Activated CD4-positive, alpha-beta T cell treated with anti-CD3 and anti-CD28 coated beads, Interleukin-2, Interleukin-4, amounts not matched to agents 100 ng/mL and 50 ng/mL, durations not matched to agents 16 hours and 8 hours (primary cell): ENCODE measurements around the gene COL12A1.
A peak's percentile ranks its signal among the peaks of the same experiment; 100 is the strongest.

ENCODE experiments used
- DNase-seq: peaks from one replicate; pipeline ENCODE4 v3.0.0-alpha.2; 2020; ENCODE audit warnings: low spot score

COL12A1 gene

DNA sequence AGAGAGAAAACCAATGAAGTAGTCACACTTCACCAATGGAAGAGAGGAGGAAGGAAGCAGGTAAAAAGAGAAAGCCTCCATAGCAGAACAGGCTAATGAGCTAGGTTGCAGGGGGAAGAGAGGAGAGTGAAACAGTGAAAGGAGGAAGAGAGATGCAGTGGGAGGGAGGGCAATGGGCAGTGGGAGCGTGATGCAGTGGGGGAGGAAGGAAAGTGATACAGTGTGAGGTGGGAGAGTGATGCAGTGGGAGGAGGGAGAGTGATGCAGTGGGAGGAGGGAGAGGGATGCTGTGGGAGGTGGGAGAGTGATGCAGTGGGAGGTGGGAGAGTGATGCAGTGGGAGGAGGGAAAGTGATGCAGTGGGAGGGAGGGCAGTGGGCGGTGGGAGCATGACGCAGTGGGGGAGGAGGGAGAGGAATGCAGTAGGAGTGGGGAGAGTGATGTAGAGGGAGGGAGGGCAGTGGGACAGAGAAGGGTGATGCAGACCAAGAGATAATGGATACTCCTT is 29.7 kb downstream of the COL12A1 start:
- no peak for DNase-seq

DNA sequence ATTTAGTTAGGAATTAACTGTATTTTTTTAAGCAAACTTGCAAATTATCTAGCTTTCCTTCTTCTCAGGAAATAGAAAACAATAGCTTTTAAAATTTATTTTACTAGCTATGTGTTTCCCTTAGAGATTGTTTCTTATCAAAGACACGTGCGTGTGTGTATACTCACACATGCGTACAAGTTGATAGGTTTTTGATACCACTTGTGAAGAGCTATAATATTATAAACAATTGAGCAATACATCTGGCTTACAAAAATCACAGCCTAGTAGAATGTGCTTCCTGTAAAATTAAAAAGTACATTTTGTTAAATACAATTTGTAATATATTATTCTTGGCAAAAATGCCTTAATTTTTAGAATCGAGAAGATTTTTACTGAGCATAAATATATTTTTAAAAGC is 33.9 kb downstream of the COL12A1 start:
- DNase-seq, result no peak

DNA sequence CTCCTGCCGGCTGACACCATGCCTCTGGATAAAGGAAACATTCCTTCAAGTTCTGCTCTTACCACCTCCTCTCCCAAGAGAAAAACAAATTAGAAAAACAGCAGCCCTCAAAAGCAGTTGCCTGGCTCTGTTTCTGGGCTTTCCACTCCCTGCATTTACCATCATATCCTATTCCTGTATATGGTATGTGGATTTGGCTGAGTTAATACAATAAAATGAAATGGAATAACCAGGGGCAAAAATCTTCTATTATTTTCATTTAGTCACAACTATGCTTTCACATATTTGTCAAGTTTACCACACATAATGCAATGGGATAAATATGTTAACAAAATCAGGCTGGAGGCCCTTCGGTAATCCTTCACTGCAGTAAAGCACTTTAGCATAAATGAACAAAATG is 34.3 kb downstream of the COL12A1 start:
- DNase-seq, result no peak

DNA sequence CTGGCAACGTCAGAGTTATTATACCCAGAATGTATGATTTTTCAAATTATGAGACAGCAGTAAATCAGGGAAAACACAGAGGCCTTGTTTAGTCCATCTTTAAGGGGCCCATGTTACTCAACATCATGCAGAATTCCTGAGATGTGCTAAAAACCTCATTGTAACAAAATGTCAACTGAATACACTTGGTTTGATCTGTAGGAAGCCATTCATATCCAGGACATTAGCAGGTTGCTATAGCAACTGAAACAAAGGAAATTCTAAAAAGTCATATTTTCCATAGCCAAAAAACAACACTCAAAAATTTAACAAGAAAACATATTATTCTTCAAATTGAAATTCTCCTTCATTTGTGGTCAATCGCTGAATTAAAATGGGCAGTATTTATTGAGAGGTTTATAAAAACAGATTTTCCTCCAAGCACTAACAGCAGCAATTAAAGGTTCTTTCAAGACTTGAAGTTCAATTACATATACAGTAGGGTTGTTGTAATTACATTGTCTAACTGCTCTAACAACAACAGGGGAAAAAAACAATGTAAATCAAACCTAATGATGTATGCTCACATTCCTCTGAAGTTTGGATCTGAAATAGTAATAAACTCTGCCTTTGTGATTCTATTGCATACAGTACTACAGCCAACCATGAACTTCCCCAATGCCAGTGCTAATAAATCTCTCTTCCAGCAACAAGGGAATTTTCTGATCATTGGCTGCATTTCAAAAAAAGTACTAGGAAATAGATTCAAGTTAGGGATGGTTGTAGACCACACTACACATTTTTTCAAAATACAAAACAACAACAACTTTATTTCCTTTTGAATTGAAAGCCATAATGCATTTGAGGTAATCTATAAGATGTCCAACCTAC is 34.9 kb downstream of the COL12A1 start:
- DNase-seq, result no peak

DNA sequence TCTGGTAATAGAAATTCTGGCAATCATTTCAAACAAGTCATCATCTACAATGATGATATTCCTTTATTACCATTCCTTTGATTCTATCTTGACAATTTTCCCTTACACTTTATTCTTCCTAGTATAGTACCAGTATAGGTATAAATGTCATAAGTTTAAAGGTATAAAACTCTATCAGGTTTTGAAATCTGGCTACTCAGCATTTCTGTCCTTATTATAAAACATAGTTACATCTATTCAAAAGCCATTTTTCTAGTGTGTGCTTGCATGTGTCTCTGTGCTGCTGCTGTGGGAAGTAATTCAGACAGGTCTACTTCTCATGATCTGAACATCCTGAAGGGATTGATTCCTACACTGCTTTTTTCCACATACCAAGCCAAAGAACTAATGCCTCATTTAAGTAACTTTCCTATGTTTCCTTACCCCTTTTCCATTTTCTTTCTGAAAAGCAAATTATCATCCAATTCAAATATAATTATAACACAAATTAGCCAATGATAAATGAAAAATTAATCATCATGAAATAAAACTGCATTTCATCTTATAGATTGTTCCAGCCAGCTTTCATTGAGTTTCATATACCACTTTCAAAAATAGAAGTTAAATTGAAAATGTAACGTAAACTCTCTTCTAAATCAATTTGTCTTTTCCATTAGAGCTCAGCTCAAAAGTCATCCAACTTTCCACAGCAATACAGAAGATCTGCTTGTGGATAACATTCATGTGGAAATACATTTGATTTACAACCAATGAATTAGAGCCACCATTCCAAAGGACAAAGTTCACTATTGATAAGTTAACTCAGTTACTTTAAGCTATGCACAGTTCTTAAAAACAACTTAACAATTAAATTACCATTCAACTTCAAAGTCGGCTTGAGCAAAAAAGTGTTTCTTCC is 35.9 kb downstream of the COL12A1 start:
- no peak for DNase-seq

DNA sequence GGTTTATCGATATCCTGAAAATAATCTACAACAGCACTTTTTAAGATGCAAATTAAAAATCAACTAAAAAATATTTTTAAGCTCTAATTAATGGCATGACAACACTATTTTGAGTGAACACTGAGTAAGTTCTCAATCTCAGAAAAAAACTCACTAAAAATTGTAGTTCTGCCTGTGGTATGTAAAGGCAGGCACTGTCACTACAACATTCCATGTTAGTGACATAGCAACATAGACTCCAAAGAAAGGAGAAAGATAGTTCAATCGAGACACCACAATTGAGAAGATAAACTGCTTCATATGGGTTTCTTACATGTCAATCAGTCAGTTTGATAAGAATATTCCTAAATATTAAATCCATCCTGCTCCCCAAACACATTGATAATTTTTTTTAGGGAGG is 38.0 kb downstream of the COL12A1 start:
- no peak for DNase-seq

DNA sequence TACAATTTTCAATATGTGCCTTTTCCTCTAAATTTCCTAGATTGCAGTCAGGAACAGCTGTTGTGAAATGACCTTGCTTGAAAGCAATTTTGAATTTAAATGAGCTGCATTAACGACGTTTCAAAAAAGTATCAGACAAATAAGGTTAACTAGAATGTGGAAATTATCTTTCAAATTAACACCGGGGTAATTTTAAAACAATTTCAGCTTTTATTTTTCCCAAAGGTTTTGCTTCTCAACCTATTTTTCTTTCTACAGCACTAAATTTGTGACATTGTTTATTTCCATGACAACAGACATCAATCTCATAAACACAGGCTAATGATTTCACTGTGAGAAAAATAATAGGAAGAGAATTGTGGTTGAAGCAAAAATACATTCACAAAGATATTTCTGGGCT is 38.5 kb downstream of the COL12A1 start:
- DNase-seq, result no peak

DNA sequence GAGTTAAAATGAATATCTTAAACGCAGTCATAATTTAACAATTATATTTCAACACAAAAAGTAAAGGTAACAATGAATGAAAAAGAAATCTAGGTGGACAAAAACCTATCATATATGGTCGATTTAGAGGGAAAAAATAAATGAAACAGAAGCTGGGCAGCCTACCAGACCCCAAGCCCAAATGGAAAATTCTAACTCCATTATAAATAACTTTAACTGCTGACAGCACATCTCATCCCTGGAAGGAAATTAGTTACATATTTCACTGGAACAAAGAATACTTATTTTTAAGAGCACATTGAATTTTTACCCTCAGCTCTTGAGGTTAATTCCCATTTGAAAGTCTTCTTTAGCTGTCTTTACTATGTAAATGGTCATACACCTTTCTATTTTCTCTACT is 39.1 kb downstream of the COL12A1 start:
- DNase-seq, result no peak

DNA sequence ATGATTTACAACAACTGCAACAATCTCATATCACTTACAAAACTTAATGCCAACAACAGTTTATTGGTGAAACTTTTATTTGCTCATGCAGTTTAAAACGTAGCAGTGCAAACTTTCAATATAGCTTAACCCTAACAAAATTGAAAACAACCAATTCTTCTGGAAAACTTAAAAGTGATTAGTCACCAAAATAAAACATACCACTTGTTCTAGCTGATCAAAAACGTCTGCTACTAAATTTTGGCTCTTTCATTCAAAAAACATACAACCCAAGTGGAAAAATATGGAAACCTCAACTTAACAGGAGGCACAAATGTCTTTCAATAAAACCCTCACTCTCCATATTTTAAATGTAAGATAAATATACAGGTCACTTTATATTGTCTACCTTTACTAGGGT is 39.6 kb downstream of the COL12A1 start:
- DNase-seq, result no peak

DNA sequence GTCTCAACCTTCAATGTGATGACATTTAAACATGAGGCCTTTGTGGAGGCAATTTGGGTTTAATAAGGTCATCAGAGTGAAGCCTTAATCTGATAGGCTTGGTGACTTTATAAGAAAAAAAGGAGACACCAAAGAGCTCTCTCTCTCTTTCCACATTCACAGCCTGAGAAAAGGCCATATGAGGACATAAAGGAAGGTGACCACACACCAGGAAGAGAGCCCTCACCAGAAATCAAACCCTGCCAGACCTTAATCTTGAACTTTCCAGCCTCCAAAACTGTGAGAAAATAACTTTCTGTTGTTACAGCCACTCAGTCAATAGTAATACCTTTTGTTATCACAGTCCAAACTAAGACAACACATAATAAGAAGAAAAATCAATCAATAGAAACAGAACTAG is 47.7 kb downstream of the COL12A1 start:
- DNase-seq, result no peak

DNA sequence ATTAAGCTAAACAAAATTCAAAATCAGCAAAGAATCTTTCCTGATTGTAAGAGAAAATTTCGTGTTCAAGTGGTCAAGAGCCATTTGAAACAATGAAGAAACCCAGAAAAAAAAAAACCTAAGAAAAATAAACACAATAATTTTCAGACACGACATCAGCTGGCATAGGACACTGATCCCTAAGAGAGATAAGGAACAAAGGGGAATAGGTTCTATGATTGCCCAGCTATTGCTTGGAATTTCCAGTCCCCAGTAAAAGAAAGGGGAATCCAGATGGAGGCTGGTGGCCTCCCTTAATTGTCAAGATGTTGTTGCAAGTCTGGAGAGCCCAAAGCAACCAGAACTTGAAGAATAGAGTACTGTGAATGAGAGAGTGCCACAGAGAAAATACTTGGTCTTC is 48.5 kb downstream of the COL12A1 start:
- DNase-seq, result no peak

DNA sequence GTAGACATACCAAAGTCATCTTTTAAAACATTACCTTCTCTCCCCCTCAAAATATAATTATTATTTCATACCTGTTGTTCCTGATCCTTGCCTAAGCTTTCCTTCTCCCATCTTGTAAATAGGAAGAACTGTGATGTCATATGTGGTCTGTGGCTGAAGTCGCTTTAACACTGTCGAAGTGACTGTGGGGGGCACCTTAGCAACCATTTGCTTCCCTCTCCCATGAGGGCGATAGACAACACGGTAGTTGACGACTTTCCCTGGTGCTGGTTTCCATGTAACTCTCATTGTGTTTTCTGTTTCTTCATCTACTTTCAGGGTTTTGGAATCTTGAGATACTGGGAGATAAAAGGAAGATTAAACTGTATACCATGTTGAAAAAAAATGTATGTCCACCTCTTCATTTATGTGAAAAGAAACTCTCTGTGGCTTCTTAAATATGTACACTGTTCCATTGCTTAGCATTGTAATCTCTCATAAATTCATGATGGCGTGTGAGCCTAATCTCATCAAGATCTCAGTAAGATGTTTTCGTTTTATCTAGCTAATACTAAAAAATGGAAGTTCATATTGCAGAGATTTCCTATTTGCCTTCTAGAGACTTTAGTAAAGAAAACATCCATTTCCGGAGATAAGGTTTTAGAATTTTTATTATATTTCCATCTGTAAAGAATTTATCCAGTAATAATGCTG is 49.5 kb downstream of the COL12A1 start:
- no peak for DNase-seq

DNA sequence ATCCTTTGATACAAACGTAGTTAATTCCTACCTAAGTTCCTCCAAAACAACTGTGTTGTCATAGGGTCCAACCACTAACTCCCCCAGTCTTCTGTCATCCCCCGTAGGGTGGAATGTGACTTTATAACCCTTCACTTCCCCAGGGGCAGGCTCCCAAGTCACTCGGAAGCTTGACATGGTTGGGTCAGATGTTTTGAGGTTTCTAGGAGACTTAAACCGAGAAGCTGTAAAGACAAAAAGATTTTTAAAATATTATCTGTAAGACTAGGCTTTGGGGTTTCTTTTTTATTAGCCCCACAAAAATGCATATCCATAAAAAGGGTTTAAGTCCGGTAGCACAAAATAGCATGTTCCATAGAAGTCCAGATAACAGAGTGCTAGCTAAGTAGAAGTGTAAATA is 50.2 kb downstream of the COL12A1 start:
- DNase-seq, result no peak

DNA sequence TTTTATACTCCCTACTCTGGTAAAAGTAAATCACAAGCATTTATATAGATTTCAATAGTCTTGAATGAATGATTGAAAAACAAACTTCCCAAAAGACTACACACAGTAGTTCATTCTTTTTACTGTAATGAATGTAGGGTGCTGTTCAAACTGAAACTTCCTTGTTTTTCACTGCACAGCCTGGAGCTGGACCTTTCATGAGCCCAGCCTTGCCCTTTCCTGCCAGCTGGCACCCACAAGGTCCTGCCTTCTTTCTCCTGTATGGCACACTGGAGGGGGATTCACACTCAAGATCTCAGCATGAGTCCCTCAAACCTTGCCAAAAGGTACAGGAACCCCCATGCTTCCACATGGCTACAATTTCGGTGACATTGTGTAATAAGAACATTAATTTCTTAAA is 50.9 kb downstream of the COL12A1 start:
- DNase-seq, result no peak

DNA sequence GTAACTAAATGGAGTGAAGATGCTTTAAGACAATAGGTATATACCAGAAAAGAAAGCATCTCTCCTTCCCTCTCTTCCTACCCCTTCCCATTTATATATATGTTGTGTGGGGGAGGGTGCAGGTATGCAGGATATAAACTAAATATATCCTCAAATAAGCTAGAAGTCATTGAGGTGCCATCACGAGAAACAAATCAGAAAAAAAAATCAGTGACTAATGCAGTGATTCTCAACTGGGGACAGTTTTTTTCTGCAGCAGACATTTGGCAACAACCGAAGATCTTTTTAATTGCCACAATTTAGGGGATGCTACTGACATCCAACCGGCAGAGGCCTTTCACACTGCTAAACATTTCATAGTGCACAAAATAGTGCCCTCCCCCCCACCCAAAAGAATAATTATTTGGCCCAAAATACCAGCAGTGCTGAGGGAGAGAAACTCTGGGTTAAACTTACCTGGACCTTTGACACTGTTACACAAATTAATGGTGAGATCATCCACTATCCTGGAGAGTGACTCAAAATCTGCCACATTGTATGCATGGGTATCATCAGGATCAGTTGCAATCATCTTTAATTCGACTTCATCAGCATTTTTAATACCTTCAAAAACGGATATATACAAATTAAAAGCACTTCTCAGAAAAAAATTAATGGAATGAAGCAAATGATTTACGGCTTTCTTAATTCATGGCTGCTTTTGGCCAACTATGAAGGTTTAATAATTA is 55.0 kb downstream of the COL12A1 start:
- DNase-seq, result no peak

DNA sequence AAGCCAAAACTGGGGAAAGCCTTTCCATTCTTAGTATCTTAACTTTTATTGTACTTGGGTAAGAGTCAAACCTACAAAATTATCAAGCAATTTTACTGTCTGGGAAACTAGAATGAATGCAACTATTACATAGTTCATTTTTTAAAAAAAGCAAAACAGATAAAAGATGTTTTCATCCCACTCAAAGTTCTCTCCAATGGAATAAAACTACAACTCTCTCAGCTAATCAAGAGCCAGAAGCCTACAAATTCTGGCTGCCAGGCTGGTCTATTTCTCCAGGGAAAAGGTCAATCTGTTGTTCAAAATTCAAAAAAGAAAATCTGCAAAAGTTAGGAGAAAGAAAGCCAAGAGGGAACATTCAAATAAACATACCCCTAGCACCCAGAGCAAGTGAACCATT is 56.2 kb downstream of the COL12A1 start:
- DNase-seq, result no peak

DNA sequence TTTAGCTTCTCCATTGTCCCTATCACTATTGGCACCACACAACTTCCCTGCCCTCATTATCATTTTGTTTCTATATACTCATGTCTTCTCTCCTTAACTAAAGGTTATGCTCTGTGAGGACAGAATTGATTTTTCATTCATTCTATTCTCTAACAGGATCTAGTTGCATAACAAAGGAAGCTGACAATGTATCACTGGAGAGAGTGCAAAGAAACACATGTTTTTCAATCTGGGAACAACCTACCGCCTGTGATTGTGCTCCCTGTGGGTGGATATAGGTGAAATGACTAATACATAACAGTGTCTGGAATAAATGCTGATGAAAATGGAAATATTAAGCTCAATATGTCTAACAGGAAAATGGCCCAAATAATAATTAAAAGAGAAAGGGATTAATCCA is 56.6 kb downstream of the COL12A1 start:
- DNase-seq, result no peak

DNA sequence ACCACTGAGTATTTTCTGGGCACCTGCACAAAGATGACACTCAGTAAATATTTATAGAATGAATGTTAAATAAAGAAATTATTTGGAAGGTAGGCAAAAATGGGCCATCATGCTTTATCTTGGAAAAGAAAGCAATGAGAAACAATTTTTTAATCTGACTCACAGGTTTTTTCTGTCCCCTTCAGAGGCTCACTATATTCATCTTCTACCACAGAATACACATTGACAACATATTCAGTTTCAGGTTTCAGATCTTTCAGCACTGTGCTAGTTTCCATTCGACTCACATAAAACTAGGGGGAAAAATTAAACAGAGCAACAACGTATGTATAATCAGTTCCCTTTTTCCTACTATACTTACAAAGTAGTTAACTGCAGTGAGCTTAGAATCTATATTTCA is 58.3 kb downstream of the COL12A1 start:
- DNase-seq, result peak; percentile 40

DNA sequence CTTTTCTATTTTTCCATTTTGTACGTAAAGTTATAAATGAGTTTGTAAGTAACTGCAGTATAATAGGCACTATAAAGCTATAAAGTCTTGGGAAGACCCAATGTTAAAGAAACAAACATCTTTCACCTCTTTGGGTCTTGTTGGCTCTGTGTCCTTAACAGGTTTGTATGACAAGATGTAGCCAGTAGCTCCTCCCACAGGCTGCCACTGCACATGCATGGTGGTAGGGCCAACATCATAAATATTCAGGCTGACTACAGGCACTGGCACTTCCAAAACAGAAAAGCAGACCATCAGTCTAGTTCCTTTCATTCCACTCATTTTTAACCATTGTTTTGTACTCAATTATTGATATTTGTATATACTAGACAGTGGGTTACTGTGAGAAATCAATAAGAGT is 59.9 kb downstream of the COL12A1 start:
- no peak for DNase-seq

DNA sequence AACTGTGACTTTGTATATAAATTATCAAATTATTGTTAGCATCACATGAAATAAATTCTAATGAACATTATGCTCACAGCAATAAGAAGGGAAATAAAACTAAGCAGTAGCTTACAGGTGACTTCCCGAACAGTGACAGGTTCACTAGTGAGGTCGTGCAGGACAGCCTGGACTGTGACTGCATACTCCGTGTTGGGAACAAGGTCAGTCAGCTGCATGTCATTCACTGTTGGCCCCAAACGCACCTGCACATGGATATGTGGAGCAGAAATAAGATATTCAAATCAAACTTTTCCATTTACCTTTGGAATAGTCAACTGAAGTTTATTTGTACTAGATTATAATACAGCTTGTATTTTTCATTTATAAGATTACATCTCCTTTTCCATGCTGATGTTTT is 60.6 kb downstream of the COL12A1 start:
- DNase-seq, result no peak

DNA sequence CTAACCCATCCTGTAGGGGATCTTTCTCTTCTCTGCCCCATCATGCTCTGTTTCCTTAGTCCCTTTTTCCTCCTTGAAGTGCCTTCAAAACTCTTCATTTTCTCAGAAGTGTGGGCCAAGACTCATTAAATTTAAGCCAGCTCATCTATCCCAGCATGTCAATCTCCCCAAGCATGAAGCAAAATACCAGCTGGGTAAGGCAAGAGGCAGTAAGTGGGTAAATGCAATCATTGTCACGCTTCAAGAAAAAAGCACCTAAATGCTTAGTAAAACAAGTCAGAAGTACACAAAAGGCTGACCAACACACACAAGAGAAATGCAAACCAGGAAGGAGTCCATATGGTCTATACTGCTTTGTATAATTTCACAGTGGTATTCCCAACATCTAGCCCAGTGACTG is 61.5 kb downstream of the COL12A1 start:
- no peak for DNase-seq

DNA sequence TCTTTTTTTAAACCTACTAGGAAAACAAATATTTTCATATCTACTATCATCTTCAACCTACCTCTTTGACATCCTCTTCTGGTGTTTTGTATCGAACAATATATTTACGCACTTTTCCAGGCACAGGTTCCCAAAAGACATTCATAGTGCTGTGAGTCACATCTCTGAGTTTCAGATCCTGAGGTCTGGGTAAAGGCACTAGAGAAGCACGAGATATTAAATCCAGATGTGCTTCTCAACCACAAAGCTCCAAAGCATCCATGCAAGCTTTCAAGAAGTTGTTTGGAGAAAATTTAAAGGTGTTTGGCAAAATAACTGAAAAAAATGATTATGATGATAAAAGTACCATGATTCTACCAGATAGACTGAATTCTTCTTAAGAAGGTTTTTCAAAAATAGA is 62.7 kb downstream of the COL12A1 start:
- DNase-seq, result no peak
